Mesenchymal stem cell (in vitro differentiated cells and primary cell): Measurements from ENCODE around the gene DDX60.
"Not testable (repeated sequence)": the region's sequence is repeated elsewhere in the genome, so short reads cannot be mapped to it uniquely, and the experiment has no call there.

Source experiments
- DNase-seq: peaks from one replicate; pipeline ENCODE4 v3.0.0-alpha.2; 2013
- H2AFZ ChIP-seq: one replicate; pipeline ENCODE4 v1.6.1; 2013; ENCODE audit warnings: low read depth, mild to moderate bottlenecking, control low read depth, inconsistent platforms, low read length, moderate library complexity
- H2AK5ac ChIP-seq: 2 replicates; pipeline ENCODE4 v1.6.1; 2013; ENCODE audit warnings: low read length, moderate library complexity, mild to moderate bottlenecking, inconsistent platforms; ENCODE audit not compliant: severe bottlenecking
- H2BK120ac ChIP-seq: one replicate; pipeline ENCODE4 v1.6.1; 2013; ENCODE audit warnings: low read depth, mild to moderate bottlenecking, inconsistent platforms, low read length, moderate library complexity
- H2BK12ac ChIP-seq, 2 experiments: one replicate each; pipeline ENCODE4 v1.6.1; 2013; ENCODE audit warnings: inconsistent platforms in 2 of 2, low read length in 2 of 2, mild to moderate bottlenecking in 2 of 2, moderate library complexity in 2 of 2, control low read depth in 1 of 2
- H2BK15ac ChIP-seq: one replicate; pipeline ENCODE4 v1.6.1; 2013; ENCODE audit warnings: mild to moderate bottlenecking, low read depth, inconsistent platforms; ENCODE audit not compliant: poor library complexity, severe bottlenecking
- H2BK5ac ChIP-seq: 2 replicates; pipeline ENCODE4 v1.6.1; 2013; ENCODE audit warnings: low read depth, mild to moderate bottlenecking, low read length, control low read depth, inconsistent platforms; ENCODE audit not compliant: poor library complexity, severe bottlenecking
- H3K14ac ChIP-seq, 2 experiments: one replicate each; pipeline ENCODE4 v1.6.1; 2013; ENCODE audit warnings: inconsistent platforms in 2 of 2, low read length in 2 of 2, control low read depth in 1 of 2, mild to moderate bottlenecking in 1 of 2, moderate library complexity in 1 of 2
- H3K18ac ChIP-seq, 2 experiments: one replicate each; pipeline ENCODE4 v1.6.1; 2013; ENCODE audit warnings: inconsistent platforms in 2 of 2, low read length in 2 of 2, control low read depth in 1 of 2, low read depth in 1 of 2, mild to moderate bottlenecking in 1 of 2
- H3K23ac ChIP-seq, 2 experiments: one replicate each; pipeline ENCODE4 v1.6.1; 2013; ENCODE audit warnings: inconsistent platforms in 2 of 2, low read length in 2 of 2, mild to moderate bottlenecking in 2 of 2, moderate library complexity in 2 of 2, control low read depth in 1 of 2
- H3K27ac ChIP-seq: 2 replicates; pipeline ENCODE4 v1.5.1; 2013; ENCODE audit warnings: mild to moderate bottlenecking, moderate library complexity, low read length, control low read depth, inconsistent platforms; ENCODE audit not compliant: poor library complexity, severe bottlenecking
- H3K27me3 ChIP-seq, 2 experiments: 2 replicates each; pipeline versions ENCODE4 v1.6.1 to v1.7.0; 2013; ENCODE audit warnings: low read length in 2 of 2, mild to moderate bottlenecking in 2 of 2, moderate library complexity in 2 of 2, control low read depth in 1 of 2, inconsistent platforms in 1 of 2; ENCODE audit not compliant: control insufficient read depth in 1 of 2, insufficient read depth in 1 of 2
- H3K36me3 ChIP-seq, 2 experiments: 2 replicates each; pipeline versions ENCODE4 v1.6.1 to v1.7.0; 2013; ENCODE audit warnings: low read length in 2 of 2, control low read depth in 1 of 2, inconsistent platforms in 1 of 2, low read depth in 1 of 2, mild to moderate bottlenecking in 1 of 2; ENCODE audit not compliant: insufficient read depth in 2 of 2, control insufficient read depth in 1 of 2
- H3K4ac ChIP-seq, 2 experiments: one replicate each; pipeline ENCODE4 v1.6.1; 2013; ENCODE audit warnings: inconsistent platforms in 2 of 2, low read length in 2 of 2, mild to moderate bottlenecking in 2 of 2, moderate library complexity in 2 of 2, control low read depth in 1 of 2, low read depth in 1 of 2
- H3K4me1 ChIP-seq: 2 replicates; pipeline ENCODE4 v1.6.1; 2013; ENCODE audit warnings: low read depth, low read length, control low read depth; ENCODE audit not compliant: control insufficient read depth, insufficient read depth
- H3K4me2 ChIP-seq: 2 replicates; pipeline ENCODE4 v1.6.1; 2013; ENCODE audit warnings: low read length, mild to moderate bottlenecking, inconsistent platforms; ENCODE audit not compliant: poor library complexity, severe bottlenecking
- H3K4me3 ChIP-seq, 2 experiments: 2 replicates each; pipeline versions ENCODE4 v1.5.1 to v1.7.0; 2013; ENCODE audit warnings: low read length in 2 of 2, mild to moderate bottlenecking in 2 of 2, control low read depth in 1 of 2, low read depth in 1 of 2; ENCODE audit not compliant: insufficient read depth in 1 of 2
- H3K79me1 ChIP-seq: replicated peaks from 2 replicates; pipeline ENCODE4 v1.6.1; 2013; ENCODE audit warnings: mild to moderate bottlenecking, control low read depth, low read length, inconsistent platforms; ENCODE audit not compliant: poor library complexity, severe bottlenecking
- H3K9ac ChIP-seq: 2 replicates; pipeline ENCODE4 v1.7.0; 2013; ENCODE audit warnings: mild to moderate bottlenecking, low read length, moderate library complexity
- H3K9me3 ChIP-seq: 2 replicates; pipeline ENCODE4 v1.7.0; 2013; ENCODE audit warnings: mild to moderate bottlenecking, low read length; ENCODE audit not compliant: control insufficient read depth
- H4K8ac ChIP-seq: one replicate; pipeline ENCODE4 v1.6.1; 2013; ENCODE audit warnings: inconsistent platforms, mild to moderate bottlenecking, low read length, moderate library complexity
- H4K91ac ChIP-seq: one replicate; pipeline ENCODE4 v1.6.1; 2013; ENCODE audit warnings: mild to moderate bottlenecking, low read length, inconsistent platforms
- WGBS: methylation state at CpG from one replicate; pipeline ENCODE4 v1.1.7; 2013; ENCODE audit warnings: mixed read lengths; 5-methylcytosine and 5-hydroxymethylcytosine counted together

The DDX60 gene

GRCh38 chr4:168285850-168286249 lies 32.7 kb downstream of the DDX60 start:
- not testable (repeated sequence) for H3K27me3 ChIP-seq, DNase-seq, H3K27ac ChIP-seq, H3K23ac ChIP-seq, H2BK120ac ChIP-seq, H2BK15ac ChIP-seq, H2BK5ac ChIP-seq, H3K14ac ChIP-seq, H3K4me2 ChIP-seq, H3K4me1 ChIP-seq, H3K9me3 ChIP-seq, H2AK5ac ChIP-seq, H3K79me1 ChIP-seq, H3K4ac ChIP-seq, H3K9ac ChIP-seq, H4K91ac ChIP-seq, H3K4me3 ChIP-seq, H2BK12ac ChIP-seq, H3K18ac ChIP-seq, H4K8ac ChIP-seq, H2AFZ ChIP-seq
- peaks cover 0 to 58% of the 10 kb centered on the region in 2 experiments for H3K36me3 ChIP-seq
- WGBS = no CpG with 5 or more reads among the region's 1 CpG

GRCh38 chr4:168279556-168279955 lies 39.0 kb downstream of the DDX60 start:
- 80% methylated on average over 2 of the region's 2 CpGs for WGBS
- Histone ChIP-seq H4K91ac (no peak overlapping the region), H3K27ac (no peak overlapping the region), H3K9me3 (no peaks in the 10 kb centered on the region), H2BK12ac (no peak overlapping the region), H2AK5ac (no peak overlapping the region), H2AFZ (no peak overlapping the region), H3K18ac (no peak overlapping the region), H2BK120ac (no peak overlapping the region), H3K27me3 (no peaks in the 10 kb centered on the region), H3K23ac (no peak overlapping the region), H3K9ac (no peak overlapping the region), H3K4ac (no peak overlapping the region), H2BK15ac (no peak overlapping the region), H3K79me1 (no peaks in the 10 kb centered on the region), H4K8ac (no peak overlapping the region), H2BK5ac (no peak overlapping the region), H3K4me3 (no peak overlapping the region), H3K4me1 (no peaks in the 10 kb centered on the region), H3K36me3 (peaks cover 0 to 80% of the 10 kb centered on the region in 2 experiments), H3K4me2 (no peak overlapping the region), H3K14ac (no peak overlapping the region)
- no peak for DNase-seq

DNA sequence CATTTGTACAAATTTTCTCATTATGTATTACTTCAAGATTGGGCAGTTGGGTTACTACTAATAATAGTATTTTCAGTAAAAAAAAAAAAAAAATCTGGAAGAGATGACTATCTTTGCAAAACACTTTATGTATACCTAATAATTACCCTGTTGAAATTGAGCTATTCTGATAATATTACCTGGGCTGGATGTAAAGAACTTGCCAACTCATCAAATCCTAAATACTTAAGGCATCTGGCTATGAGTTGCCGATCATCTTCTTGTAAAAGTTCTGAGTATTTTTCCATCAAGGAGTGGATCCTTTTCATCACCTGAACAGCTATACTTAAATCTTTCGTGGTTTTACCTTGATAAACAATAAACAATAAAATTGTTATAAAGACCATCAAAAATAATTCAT lies 42.7 kb downstream of the DDX60 start:
- no peak for DNase-seq
- 60% methylated on average over 1 of the region's 2 CpGs for WGBS
- no peaks in the 10 kb centered on the region for H3K27me3 ChIP-seq

DNA sequence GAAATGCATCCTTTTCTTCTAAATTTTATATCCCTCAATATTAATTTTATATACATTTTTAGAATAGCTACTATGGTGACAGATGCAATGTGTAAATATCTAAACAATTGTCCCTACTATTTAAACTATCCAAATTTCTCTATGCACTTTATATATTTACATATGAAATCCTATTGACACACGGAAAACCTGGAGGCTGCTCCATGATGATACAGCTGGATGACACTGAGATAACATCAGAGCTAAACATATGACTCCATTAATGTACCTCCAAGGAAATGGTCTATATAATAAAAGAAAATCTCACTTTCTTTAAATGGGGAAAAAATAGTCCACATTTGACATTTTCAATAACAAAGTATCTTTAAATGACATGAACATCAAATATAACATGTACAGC lies 43.7 kb downstream of the DDX60 start:
- H3K4me3 ChIP-seq = no peak overlapping the region
- no peak overlapping the region for H2AFZ ChIP-seq
- H3K14ac ChIP-seq = no peak overlapping the region
- H2BK12ac ChIP-seq = no peak overlapping the region
- no peak overlapping the region for H2BK120ac ChIP-seq
- H3K18ac ChIP-seq = no peak overlapping the region
- H3K79me1 ChIP-seq = no peaks in the 10 kb centered on the region
- H3K23ac ChIP-seq = no peak overlapping the region
- no peak overlapping the region for H2BK5ac ChIP-seq
- 100% methylated on average over 1 of the region's 1 CpG for WGBS
- H3K4me2 ChIP-seq = no peak overlapping the region
- H3K9ac ChIP-seq = no peak overlapping the region
- H3K4me1 ChIP-seq = peaks cover 2% of the 10 kb centered on the region
- H3K9me3 ChIP-seq = no peaks in the 10 kb centered on the region
- no peak overlapping the region for H2BK15ac ChIP-seq
- H4K91ac ChIP-seq = no peak overlapping the region
- DNase-seq = no peak
- no peak overlapping the region for H4K8ac ChIP-seq
- H3K27me3 ChIP-seq = no peaks in the 10 kb centered on the region
- H3K36me3 ChIP-seq = peaks cover 3 to 89% of the 10 kb centered on the region in 2 experiments
- no peak overlapping the region for H3K27ac ChIP-seq
- H2AK5ac ChIP-seq = no peak overlapping the region
- H3K4ac ChIP-seq = no peak overlapping the region

More for the DNA sequence above, 42.7 kb downstream of the DDX60 start:
- no peak overlapping the region for H2AK5ac ChIP-seq
- no peak overlapping the region for H3K23ac ChIP-seq
- H3K14ac ChIP-seq = no peak overlapping the region
- H3K9me3 ChIP-seq = no peaks in the 10 kb centered on the region
- no peak overlapping the region for H3K4ac ChIP-seq
- H4K8ac ChIP-seq = no peak overlapping the region
- no peak overlapping the region for H3K9ac ChIP-seq
- no peak overlapping the region for H3K4me3 ChIP-seq
- H2BK15ac ChIP-seq = no peak overlapping the region
- no peak overlapping the region for H3K4me2 ChIP-seq
- H2BK12ac ChIP-seq = no peak overlapping the region
- no peak overlapping the region for H4K91ac ChIP-seq
- peaks cover 2% of the 10 kb centered on the region for H3K4me1 ChIP-seq
- no peak overlapping the region for H3K18ac ChIP-seq
- H3K36me3 ChIP-seq = peaks cover 3 to 90% of the 10 kb centered on the region in 2 experiments
- no peak overlapping the region for H2BK120ac ChIP-seq
- no peaks in the 10 kb centered on the region for H3K79me1 ChIP-seq
- H3K27ac ChIP-seq = no peak overlapping the region
- H2AFZ ChIP-seq = no peak overlapping the region
- H2BK5ac ChIP-seq = no peak overlapping the region
